ENCODE results near the gene GPR42. TPM values are rescaled to one million over a fixed set of nuclear protein-coding genes. Genes with fewer than 3 reads are reported as not detected.
A peak's percentile ranks its signal among the peaks of the same experiment; 100 is the strongest.

GPR42 gene
- total RNA-seq, 2 donors from 2014 or later = not detected

- Histone ChIP-seq H3K27me3 (replicated peaks; ENCODE audit: insufficient read depth) (no peaks in the 10 kb centered on the region), H3K36me3 (no peaks in the 10 kb centered on the region), H3K9me3 (no peaks in the 10 kb centered on the region), H3K27ac (no peak overlapping the region), H3K4me3 (no peak overlapping the region), H3K4me1 (ENCODE audit: control insufficient read depth in 1 of 2, low read depth in 2 of 2) (no peaks in the 10 kb centered on the region)
- DNase-seq (ENCODE audit: low spot score) (no peak), ATAC-seq (ENCODE audit: insufficient number of reproducible peaks, low FRiP score, low read depth) (no peak)
- TF ChIP-seq, protein P1, sequence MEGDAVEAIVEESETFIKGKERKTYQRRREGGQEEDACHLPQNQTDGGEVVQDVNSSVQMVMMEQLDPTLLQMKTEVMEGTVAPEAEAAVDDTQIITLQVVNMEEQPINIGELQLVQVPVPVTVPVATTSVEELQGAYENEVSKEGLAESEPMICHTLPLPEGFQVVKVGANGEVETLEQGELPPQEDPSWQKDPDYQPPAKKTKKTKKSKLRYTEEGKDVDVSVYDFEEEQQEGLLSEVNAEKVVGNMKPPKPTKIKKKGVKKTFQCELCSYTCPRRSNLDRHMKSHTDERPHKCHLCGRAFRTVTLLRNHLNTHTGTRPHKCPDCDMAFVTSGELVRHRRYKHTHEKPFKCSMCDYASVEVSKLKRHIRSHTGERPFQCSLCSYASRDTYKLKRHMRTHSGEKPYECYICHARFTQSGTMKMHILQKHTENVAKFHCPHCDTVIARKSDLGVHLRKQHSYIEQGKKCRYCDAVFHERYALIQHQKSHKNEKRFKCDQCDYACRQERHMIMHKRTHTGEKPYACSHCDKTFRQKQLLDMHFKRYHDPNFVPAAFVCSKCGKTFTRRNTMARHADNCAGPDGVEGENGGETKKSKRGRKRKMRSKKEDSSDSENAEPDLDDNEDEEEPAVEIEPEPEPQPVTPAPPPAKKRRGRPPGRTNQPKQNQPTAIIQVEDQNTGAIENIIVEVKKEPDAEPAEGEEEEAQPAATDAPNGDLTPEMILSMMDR (IDR thresholded peaks at IDR 0.05) = no peak
Observed at GRCh38 chr19:35407619-35408018, 36.8 kb downstream of the GPR42 start.

DNA sequence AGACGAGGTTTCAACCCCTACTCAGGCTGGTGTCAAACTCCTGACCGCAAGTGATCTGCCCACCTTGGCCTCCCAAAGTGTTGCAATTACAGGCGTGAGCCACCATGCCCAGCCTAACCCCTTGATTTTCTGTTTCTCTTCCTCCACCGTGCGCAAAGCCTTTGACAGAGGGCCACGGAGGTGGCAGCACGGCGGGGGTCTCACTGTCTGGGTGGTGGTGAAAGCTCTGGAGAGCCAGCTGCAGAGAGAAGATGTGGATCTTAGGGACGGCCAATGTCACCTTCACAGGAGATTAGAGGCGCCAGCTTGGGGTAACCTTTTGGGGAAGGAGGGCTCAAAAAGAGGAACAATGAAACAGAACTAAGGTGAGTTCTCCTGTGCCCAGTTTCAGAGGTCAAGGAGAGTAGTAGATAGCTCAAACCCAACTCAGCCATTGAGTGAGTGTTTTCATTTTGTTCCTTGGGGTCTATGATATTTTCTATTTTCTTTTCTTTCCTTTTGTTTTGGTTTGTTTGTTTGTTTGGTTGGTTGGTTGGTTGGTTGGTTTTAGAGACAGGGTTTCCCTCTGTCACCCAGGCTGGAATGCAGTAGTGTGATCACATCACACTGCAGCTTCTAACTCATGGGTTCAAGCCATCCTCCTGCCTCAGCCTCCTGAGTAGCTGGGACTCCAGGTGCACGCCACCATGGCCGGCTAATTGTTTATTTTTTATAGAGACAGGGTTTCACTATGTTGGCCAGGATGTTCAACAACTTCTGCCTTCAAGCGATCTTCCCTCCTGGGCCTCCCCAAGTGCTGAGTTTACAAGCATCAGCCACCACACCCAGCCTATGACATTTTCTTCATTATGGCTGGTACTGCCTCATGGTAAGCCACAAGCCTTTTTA, 37.7 kb downstream of the GPR42 start:
- TF ChIP-seq, protein P1 (IDR thresholded peaks at IDR 0.05) = no peak
- H3K9me3 ChIP-seq = no peaks in the 10 kb centered on the region
- no peak overlapping the region for H3K4me3 ChIP-seq
- DNase-seq (ENCODE audit: low spot score) = no peak
- ATAC-seq (ENCODE audit: insufficient number of reproducible peaks, low FRiP score, low read depth) = no peak
- no peaks in the 10 kb centered on the region for H3K27me3 ChIP-seq (replicated peaks; ENCODE audit: insufficient read depth)
- H3K36me3 ChIP-seq = no peaks in the 10 kb centered on the region
- no peak overlapping the region for H3K27ac ChIP-seq
- no peaks in the 10 kb centered on the region for H3K4me1 ChIP-seq (ENCODE audit: control insufficient read depth in 1 of 2, low read depth in 2 of 2)

- Histone ChIP-seq H3K4me1 (ENCODE audit: control insufficient read depth in 1 of 2, low read depth in 2 of 2) (no peaks in the 10 kb centered on the region), H3K4me3 (no peak overlapping the region), H3K36me3 (no peaks in the 10 kb centered on the region), H3K9me3 (no peaks in the 10 kb centered on the region), H3K27me3 (replicated peaks; ENCODE audit: insufficient read depth) (no peaks in the 10 kb centered on the region), H3K27ac (no peak overlapping the region)
- ATAC-seq (ENCODE audit: insufficient number of reproducible peaks, low FRiP score, low read depth) (peak; percentile 50), DNase-seq (ENCODE audit: low spot score) (no peak)
- TF ChIP-seq, protein P1 (IDR thresholded peaks at IDR 0.05) = no peak
Observed at GRCh38 chr19:35409191-35409590, 38.3 kb downstream of the GPR42 start.

DNA sequence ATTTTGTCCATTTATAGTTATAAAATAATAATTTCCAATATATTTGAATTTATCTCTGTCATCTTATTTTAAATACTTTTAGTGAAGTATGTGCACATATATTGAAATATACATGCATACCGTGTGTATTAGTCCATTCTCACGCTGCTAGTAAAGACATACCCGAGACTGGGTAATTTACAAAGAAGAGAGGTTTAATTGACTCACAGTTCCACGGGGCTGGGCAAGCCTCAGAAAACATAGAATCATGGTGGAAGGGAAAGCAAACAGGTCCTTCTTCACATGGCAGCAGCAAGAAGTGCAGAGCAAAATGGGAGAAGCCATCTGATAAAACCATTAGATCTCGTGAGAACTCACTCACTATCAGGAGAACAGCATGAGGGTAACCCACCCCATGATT, 39.6 kb downstream of the GPR42 start:
- H3K27me3 ChIP-seq (replicated peaks; ENCODE audit: insufficient read depth) = no peaks in the 10 kb centered on the region
- TF ChIP-seq, protein P1 (IDR thresholded peaks at IDR 0.05) = no peak

GRCh38 chr19:35414442-35414841, 43.6 kb downstream of the GPR42 start:
- no peak for DNase-seq (ENCODE audit: low spot score)
- H3K4me3 ChIP-seq = no peak overlapping the region
- H3K4me1 ChIP-seq (ENCODE audit: control insufficient read depth in 1 of 2, low read depth in 2 of 2) = no peaks in the 10 kb centered on the region
- H3K9me3 ChIP-seq = no peaks in the 10 kb centered on the region
- TF ChIP-seq, protein P1 (IDR thresholded peaks at IDR 0.05) = no peak
- no peaks in the 10 kb centered on the region for H3K36me3 ChIP-seq
- ATAC-seq (ENCODE audit: insufficient number of reproducible peaks, low FRiP score, low read depth) = no peak
- H3K27me3 ChIP-seq (replicated peaks; ENCODE audit: insufficient read depth) = no peaks in the 10 kb centered on the region
- no peak overlapping the region for H3K27ac ChIP-seq

More for the DNA sequence above, 39.6 kb downstream of the GPR42 start:
- H3K27ac ChIP-seq = no peak overlapping the region
- no peaks in the 10 kb centered on the region for H3K36me3 ChIP-seq
- ATAC-seq (ENCODE audit: insufficient number of reproducible peaks, low FRiP score, low read depth) (no peak), DNase-seq (ENCODE audit: low spot score) (no peak)
- no peaks in the 10 kb centered on the region for H3K9me3 ChIP-seq
- H3K4me1 ChIP-seq (ENCODE audit: control insufficient read depth in 1 of 2, low read depth in 2 of 2) = no peaks in the 10 kb centered on the region
- no peak overlapping the region for H3K4me3 ChIP-seq

All from thoracic aorta (tissue), 2 donors.